Neutrophil (primary cell): Measurements from ENCODE around the gene RCAN3.

Experiments used
- H3K27ac ChIP-seq: fragments of 200-600 bp; sonication (generic); 2 replicates; pipeline ENCODE4 v1.5.1; 2016; ENCODE audit warnings: mild to moderate bottlenecking, moderate library complexity
- H3K27me3 ChIP-seq: fragments of 200-600 bp; sonication (generic); 2 replicates; pipeline ENCODE4 v1.6.0; 2016; ENCODE audit warnings: mild to moderate bottlenecking
- H3K36me3 ChIP-seq: fragments of 200-600 bp; sonication (generic); 2 replicates; pipeline ENCODE4 v1.5.1; 2017
- H3K4me1 ChIP-seq, 2 experiments: fragments of 200-600 bp in 1 of 2; sonication (generic) in 1 of 2; 1 replicate in 1 of 2; 2 replicates in 1 of 2; pipeline versions ENCODE4 v1.5.1 to v1.6.1; 2013 to 2016; ENCODE audit warnings: low read depth in 1 of 2, low read length in 1 of 2, mild to moderate bottlenecking in 1 of 2, moderate library complexity in 1 of 2; ENCODE audit not compliant: control insufficient read depth in 1 of 2, insufficient read depth in 1 of 2
- H3K4me3 ChIP-seq, 2 experiments: fragments of 200-600 bp in 1 of 2; sonication (generic) in 1 of 2; 1 replicate in 1 of 2; 2 replicates in 1 of 2; pipeline ENCODE4 v1.5.1; 2013 to 2016; ENCODE audit warnings: low read depth in 1 of 2, low read length in 1 of 2, mild to moderate bottlenecking in 1 of 2, moderate library complexity in 1 of 2
- H3K9me3 ChIP-seq: fragments of 200-600 bp; sonication (generic); 2 replicates; pipeline ENCODE4 v1.5.1; 2016
- TF ChIP-seq, protein P1 (sequence below): fragments of 200-600 bp; sonication (generic); IDR thresholded peaks from 2 replicates; pipeline ENCODE4 v1.5.1; 2016; ENCODE audit warnings: antibody characterized with exemption

The RCAN3 gene

DNA sequence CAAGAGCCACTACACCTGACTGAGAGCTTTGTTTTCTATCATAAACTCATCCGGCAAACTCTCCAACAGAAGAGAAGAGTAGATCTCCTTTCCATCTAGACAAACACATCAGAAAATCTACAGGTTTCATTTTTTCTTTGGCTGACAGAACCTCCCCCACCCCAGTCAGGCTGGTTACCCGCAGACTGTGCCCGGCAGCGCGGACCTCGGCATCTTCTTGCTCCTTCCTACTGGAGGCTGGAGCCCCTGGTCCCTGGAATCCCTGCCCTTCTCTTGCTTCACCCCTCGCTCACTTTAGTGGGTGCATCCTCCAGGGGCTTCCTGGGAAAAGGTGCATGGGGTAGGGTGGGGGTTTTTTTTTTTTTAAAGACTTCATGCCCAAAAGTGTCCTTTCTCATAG lies 76.2 kb downstream of the RCAN3 start:
- H3K27me3 ChIP-seq: peaks cover 1% of the 10 kb centered on the region
- H3K4me3 ChIP-seq: no peak overlapping the region
- no peaks in the 10 kb centered on the region for H3K36me3 ChIP-seq
- no peak overlapping the region for H3K27ac ChIP-seq
- H3K4me1 ChIP-seq: no peaks in the 10 kb centered on the region
- TF ChIP-seq, protein P1, sequence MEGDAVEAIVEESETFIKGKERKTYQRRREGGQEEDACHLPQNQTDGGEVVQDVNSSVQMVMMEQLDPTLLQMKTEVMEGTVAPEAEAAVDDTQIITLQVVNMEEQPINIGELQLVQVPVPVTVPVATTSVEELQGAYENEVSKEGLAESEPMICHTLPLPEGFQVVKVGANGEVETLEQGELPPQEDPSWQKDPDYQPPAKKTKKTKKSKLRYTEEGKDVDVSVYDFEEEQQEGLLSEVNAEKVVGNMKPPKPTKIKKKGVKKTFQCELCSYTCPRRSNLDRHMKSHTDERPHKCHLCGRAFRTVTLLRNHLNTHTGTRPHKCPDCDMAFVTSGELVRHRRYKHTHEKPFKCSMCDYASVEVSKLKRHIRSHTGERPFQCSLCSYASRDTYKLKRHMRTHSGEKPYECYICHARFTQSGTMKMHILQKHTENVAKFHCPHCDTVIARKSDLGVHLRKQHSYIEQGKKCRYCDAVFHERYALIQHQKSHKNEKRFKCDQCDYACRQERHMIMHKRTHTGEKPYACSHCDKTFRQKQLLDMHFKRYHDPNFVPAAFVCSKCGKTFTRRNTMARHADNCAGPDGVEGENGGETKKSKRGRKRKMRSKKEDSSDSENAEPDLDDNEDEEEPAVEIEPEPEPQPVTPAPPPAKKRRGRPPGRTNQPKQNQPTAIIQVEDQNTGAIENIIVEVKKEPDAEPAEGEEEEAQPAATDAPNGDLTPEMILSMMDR: no peak
- no peaks in the 10 kb centered on the region for H3K9me3 ChIP-seq

DNA sequence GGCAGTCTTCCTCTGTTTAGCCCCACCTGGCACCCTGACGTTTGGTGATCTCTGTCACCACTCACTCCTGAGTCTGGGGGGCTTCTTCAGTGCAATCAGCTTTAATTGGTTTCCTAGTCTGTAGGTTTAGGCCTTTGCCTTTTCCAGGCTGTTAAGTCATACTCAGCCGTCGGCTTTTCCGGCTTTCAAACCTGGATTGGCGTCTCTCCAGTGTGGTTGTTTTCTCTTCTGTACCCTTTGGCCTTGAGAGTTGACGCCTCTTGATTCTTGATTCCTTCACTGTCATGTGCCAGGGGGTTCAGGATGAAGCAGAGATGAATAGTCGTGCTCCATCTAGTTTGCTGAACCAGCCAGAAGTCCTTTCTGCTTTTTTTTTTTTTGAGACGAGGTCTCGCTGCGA lies 78.1 kb downstream of the RCAN3 start:
- H3K27me3 ChIP-seq: peaks cover 20% of the 10 kb centered on the region
- no peak overlapping the region for H3K4me3 ChIP-seq
- no peaks in the 10 kb centered on the region for H3K9me3 ChIP-seq
- H3K36me3 ChIP-seq: no peaks in the 10 kb centered on the region
- H3K27ac ChIP-seq: no peak overlapping the region
- no peaks in the 10 kb centered on the region for H3K4me1 ChIP-seq
- TF ChIP-seq, protein P1: no peak

DNA sequence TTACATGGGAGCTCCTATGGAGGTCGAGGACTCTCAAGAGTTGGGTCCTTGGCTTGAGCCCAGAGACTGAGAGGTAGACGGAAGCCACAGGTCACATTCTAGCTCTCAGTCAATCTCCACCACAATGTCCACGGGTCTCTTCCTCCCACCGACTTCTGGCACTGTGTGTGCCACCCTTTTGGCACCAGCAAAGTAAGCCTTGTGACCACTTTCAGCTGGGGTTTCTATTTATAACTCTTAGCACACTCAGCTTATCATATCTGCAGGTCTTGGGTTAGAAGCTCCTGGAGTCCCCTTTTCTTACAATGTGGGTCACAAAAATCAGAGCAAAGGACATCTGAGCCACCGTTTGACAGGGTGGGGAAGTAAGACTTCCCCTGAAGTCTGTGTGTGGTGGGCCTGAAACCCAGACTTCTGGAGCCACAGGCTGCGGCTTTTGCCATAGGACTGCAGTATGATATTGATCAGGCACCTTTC lies 81.6 kb downstream of the RCAN3 start:
- Histone ChIP-seq H3K36me3 (no peaks in the 10 kb centered on the region), H3K4me3 (no peak overlapping the region), H3K27ac (no peak overlapping the region), H3K4me1 (no peaks in the 10 kb centered on the region), H3K9me3 (no peaks in the 10 kb centered on the region), H3K27me3 (peaks cover 27% of the 10 kb centered on the region)
- TF ChIP-seq, protein P1: no peak

DNA sequence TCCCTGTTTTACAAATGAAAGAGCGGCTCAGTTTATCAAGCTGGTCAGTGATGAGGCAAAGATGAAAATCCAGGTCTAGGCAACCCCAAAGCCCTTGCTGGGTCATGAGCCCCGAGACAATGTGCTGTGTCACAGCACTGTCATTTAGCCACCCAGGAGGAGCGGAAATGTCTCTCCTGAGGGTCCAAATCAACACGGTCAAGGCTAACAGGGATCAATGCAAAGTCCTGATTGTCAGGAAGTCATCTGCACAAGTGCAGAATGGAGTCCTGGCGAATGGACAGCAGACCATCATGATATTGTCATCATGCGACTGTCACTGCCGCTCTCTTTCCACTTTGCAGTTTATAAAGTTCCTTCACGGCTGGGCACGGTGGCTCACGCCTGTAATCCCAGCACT lies 83.5 kb downstream of the RCAN3 start:
- Histone ChIP-seq H3K9me3 (no peaks in the 10 kb centered on the region), H3K36me3 (no peaks in the 10 kb centered on the region), H3K4me1 (no peaks in the 10 kb centered on the region), H3K27me3 (peaks cover 27% of the 10 kb centered on the region), H3K4me3 (no peak overlapping the region), H3K27ac (no peak overlapping the region)
- TF ChIP-seq, protein P1: no peak

DNA sequence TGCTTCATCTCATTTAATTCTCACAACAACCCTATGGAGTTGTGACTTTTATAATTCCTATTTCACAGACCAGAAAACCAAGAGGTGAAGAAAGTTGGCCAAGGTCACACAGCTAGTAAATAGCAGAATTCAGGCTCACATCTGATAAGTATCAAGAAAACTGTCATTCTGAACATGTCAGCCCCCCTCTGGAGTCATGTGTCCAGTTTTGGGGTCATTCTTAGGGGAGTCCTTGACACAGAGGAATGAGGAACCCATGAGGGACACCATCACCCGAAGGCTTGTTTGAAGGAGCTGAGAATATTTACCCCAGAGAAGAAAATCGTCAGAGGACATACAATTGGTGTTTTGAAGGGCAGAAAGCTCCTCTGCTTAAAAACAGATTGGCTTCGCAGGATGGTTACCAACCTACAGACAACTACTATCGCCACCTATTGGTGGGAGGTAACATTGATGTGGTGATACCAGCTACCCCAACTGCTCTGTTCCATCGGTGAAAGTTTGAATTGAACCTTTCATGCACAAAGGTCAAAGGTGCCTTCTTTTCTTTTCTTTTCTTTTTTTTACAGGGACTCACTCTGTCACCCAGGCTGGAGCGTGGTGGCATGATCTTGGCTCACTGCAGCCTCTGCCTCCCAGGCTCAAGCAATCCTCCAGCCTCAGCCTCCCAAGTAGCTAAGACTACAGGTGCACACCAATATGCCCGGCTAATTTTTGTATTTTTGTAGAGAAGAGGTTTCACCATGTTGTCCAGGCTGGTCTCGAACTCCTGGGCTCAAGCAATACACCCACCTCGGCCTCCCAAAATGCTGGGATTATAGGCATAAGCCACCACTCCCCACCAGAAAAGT lies 84.6 kb downstream of the RCAN3 start:
- H3K36me3 ChIP-seq: no peaks in the 10 kb centered on the region
- peaks cover 27% of the 10 kb centered on the region for H3K27me3 ChIP-seq
- no peaks in the 10 kb centered on the region for H3K4me1 ChIP-seq
- H3K4me3 ChIP-seq: no peak overlapping the region
- no peak overlapping the region for H3K27ac ChIP-seq
- TF ChIP-seq, protein P1: no peak
- H3K9me3 ChIP-seq: no peaks in the 10 kb centered on the region
